Astrocyte (in vitro differentiated cells and primary cell): Measurements from ENCODE around the gene ATP9A.

Source experiments
- EZH2 ChIP-seq: IDR thresholded peaks from 2 replicates; pipeline ENCODE4 v1.6.1; 2012; ENCODE audit warnings: mild to moderate bottlenecking, low read length, inconsistent platforms; ENCODE audit not compliant: insufficient read depth
- TF ChIP-seq, protein P1 (sequence below): IDR thresholded peaks from 2 replicates; pipeline ENCODE4 v1.5.1; 2011; ENCODE audit warnings: low read depth, mild to moderate bottlenecking, inconsistent platforms, low read length, moderate library complexity; ENCODE audit not compliant: insufficient read depth

DNA sequence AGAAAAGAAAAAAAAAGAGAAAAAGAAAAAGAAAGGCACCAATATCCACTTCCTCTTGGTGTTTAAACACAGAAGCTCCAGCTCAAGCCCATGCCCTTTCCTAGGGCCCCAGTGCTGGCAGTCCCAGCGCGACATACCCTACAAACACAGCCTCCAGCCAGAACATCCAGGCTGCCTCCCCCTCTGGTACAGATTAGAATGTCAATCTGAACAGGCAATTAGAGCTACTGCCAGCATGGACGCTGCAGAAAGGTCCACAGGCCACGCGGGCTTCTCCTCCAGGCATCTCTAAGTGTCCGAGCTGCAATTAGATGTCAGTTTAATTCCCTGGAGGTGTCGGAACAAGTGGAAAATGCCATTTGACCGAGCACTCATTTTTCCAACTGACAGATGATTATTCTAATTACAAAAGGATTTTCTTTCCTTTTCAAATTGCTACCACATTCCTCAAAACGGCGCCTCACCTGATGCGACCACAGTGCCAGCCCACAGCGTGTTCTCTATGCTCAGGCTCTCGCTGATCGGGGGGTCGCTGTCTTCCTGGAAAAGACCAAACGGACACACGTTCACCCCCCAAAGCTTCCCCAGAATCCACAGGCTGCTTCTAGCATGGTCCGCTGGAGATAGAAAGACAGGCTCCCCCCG lies 79.5 kb downstream of the ATP9A start:
- TF ChIP-seq, protein P1, sequence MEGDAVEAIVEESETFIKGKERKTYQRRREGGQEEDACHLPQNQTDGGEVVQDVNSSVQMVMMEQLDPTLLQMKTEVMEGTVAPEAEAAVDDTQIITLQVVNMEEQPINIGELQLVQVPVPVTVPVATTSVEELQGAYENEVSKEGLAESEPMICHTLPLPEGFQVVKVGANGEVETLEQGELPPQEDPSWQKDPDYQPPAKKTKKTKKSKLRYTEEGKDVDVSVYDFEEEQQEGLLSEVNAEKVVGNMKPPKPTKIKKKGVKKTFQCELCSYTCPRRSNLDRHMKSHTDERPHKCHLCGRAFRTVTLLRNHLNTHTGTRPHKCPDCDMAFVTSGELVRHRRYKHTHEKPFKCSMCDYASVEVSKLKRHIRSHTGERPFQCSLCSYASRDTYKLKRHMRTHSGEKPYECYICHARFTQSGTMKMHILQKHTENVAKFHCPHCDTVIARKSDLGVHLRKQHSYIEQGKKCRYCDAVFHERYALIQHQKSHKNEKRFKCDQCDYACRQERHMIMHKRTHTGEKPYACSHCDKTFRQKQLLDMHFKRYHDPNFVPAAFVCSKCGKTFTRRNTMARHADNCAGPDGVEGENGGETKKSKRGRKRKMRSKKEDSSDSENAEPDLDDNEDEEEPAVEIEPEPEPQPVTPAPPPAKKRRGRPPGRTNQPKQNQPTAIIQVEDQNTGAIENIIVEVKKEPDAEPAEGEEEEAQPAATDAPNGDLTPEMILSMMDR: no peak
- no peak for TF ChIP-seq EZH2
